ENCODE measurements around the gene ABI1. TPM values are rescaled to one million over a fixed set of nuclear protein-coding genes. Genes with fewer than 3 reads are reported as not detected.

ABI1 gene
- total RNA-seq, 2 donors from 2014 or later: 43.3 to 50.5 TPM

- Histone ChIP-seq H3K27ac (no peak overlapping the region), H3K27me3 (replicated peaks; ENCODE audit: insufficient read depth) (no peaks in the 10 kb centered on the region), H3K9me3 (no peaks in the 10 kb centered on the region), H3K4me3 (no peak overlapping the region), H3K36me3 (peaks cover 5% of the 10 kb centered on the region), H3K4me1 (ENCODE audit: control insufficient read depth in 1 of 2, low read depth in 2 of 2) (no peaks in the 10 kb centered on the region)
- TF ChIP-seq CTCF (IDR thresholded peaks at IDR 0.05): no peak
- DNase-seq (ENCODE audit: low spot score) (no peak), ATAC-seq (ENCODE audit: insufficient number of reproducible peaks, low FRiP score, low read depth) (no peak)
Measured at GRCh38 chr10:26755443-26755903, 105.3 kb downstream of the ABI1 start.

GRCh38 chr10:26746061-26746460 lies 114.7 kb downstream of the ABI1 start:
- Histone ChIP-seq H3K4me1 (ENCODE audit: control insufficient read depth in 1 of 2, low read depth in 2 of 2) (no peaks in the 10 kb centered on the region), H3K9me3 (no peaks in the 10 kb centered on the region), H3K27me3 (replicated peaks; ENCODE audit: insufficient read depth) (no peaks in the 10 kb centered on the region), H3K27ac (no peak overlapping the region), H3K4me3 (no peak overlapping the region), H3K36me3 (peaks cover 12% of the 10 kb centered on the region)
- ATAC-seq (ENCODE audit: insufficient number of reproducible peaks, low FRiP score, low read depth) (no peak), DNase-seq (ENCODE audit: low spot score) (no peak)
- TF ChIP-seq CTCF (IDR thresholded peaks at IDR 0.05): no peak

GRCh38 chr10:26743841-26744240 lies 116.9 kb downstream of the ABI1 start:
- Histone ChIP-seq H3K4me3 (no peak overlapping the region), H3K27ac (no peak overlapping the region), H3K4me1 (ENCODE audit: control insufficient read depth in 1 of 2, low read depth in 2 of 2) (no peaks in the 10 kb centered on the region), H3K36me3 (peaks cover 12% of the 10 kb centered on the region), H3K9me3 (no peaks in the 10 kb centered on the region), H3K27me3 (replicated peaks; ENCODE audit: insufficient read depth) (no peaks in the 10 kb centered on the region)
- DNase-seq (ENCODE audit: low spot score) (no peak), ATAC-seq (ENCODE audit: insufficient number of reproducible peaks, low FRiP score, low read depth) (no peak)
- no peak for TF ChIP-seq CTCF (IDR thresholded peaks at IDR 0.05)

- Histone ChIP-seq H3K36me3 (peaks cover 12% of the 10 kb centered on the region), H3K4me1 (ENCODE audit: control insufficient read depth in 1 of 2, low read depth in 2 of 2) (no peaks in the 10 kb centered on the region), H3K4me3 (no peak overlapping the region), H3K9me3 (no peaks in the 10 kb centered on the region), H3K27ac (no peak overlapping the region), H3K27me3 (replicated peaks; ENCODE audit: insufficient read depth) (no peaks in the 10 kb centered on the region)
- no peak for ATAC-seq (ENCODE audit: insufficient number of reproducible peaks, low FRiP score, low read depth)
- no peak for TF ChIP-seq CTCF (IDR thresholded peaks at IDR 0.05)
- no peak for DNase-seq (ENCODE audit: low spot score)
Measured at GRCh38 chr10:26743091-26743490, 117.7 kb downstream of the ABI1 start.

GRCh38 chr10:26741368-26741767 lies 119.4 kb downstream of the ABI1 start:
- TF ChIP-seq CTCF (IDR thresholded peaks at IDR 0.05): no peak
- no peak for DNase-seq (ENCODE audit: low spot score)
- H3K36me3 ChIP-seq: peaks cover 10% of the 10 kb centered on the region
- no peaks in the 10 kb centered on the region for H3K9me3 ChIP-seq
- no peak overlapping the region for H3K27ac ChIP-seq
- no peak overlapping the region for H3K4me3 ChIP-seq
- no peaks in the 10 kb centered on the region for H3K27me3 ChIP-seq (replicated peaks; ENCODE audit: insufficient read depth)
- no peak for ATAC-seq (ENCODE audit: insufficient number of reproducible peaks, low FRiP score, low read depth)
- no peaks in the 10 kb centered on the region for H3K4me1 ChIP-seq (ENCODE audit: control insufficient read depth in 1 of 2, low read depth in 2 of 2)

Measured in thoracic aorta (tissue), 2 donors.